Right renal pelvis (tissue), 4 donors: ENCODE results near the gene TMSB10. TPM values are rescaled to one million over a fixed set of nuclear protein-coding genes. Genes with fewer than 3 reads are reported as not detected.

Experiments used
- DNase-seq, 4 donors: peaks; one replicate each; pipeline ENCODE4 v3.0.0-alpha.2; 2013; ENCODE audit warnings: low read depth in 4 of 4, low spot score in 3 of 4, missing footprints in 1 of 4
- polyA plus RNA-seq, 4 donors: library from polyadenylated mRNA; unstranded; fragments of 120-200 nt; gene quantifications; one replicate each; pipeline ENCODE4 v1.2.1, GENCODE V29; 2013; ENCODE audit not compliant: insufficient read length in 4 of 4

Gene TMSB10
- polyA plus RNA-seq, 4 donors, result 1,404 to 1,586 (median 1,478) TPM

GRCh38 chr2:84879584-84880394 is 25.7 kb upstream of the TMSB10 start:
- peak in 1 of 4 donors; percentile 13 for DNase-seq

GRCh38 chr2:84880395-84880644 is 25.1 kb upstream of the TMSB10 start:
- no peak for DNase-seq

GRCh38 chr2:84880645-84881521 is 24.6 kb upstream of the TMSB10 start, which contains the start of gene TRABD2A:
Gene TRABD2A (minus strand): TSS chr2:84881084. CDS start chr2:84881039, 45 bp downstream.
- DNase-seq, result peak in 1 of 4 donors; percentile 10

- peak in 2 of 4 donors; percentile 44 to 67 for DNase-seq
These were observed 23.7 kb upstream of the TMSB10 start for GRCh38 chr2:84881581-84882413.

- DNase-seq, result no peak
These were observed 23.1 kb upstream of the TMSB10 start for GRCh38 chr2:84882414-84882738.

DNA sequence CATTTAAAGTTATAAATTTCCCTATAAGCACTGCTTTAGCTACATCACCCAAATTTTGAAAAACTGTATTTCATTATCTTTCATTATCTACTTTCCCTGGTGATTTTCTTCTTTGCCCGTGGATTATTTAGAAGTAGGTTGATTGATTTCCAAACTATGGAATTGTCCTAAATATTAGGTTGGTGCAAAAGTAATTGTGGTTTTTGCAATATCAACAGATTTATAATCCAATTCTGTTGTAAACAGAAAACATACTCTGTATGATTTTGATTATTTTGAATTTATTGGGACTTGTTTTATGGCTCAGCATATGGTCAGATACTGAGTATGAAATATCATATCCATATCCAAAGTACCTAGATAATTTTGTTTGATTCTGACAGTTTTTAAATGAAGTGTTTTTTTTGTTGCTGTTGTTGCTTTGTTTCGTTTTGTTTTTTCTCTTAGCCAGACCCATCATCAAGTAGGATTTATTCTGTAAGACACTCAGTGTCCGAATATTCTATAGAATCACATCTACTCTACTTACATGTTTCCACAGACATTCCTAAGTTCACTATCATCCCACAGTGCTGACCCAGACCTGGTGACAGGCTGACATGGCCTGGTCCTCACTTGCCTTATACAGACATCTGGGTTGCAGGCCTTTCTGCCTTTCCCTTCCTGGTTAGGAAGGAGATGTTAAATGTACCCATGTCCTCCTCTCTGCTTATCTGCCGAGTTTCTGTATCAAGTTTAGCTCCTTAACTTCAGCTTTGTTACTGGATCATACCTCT is 22.5 kb upstream of the TMSB10 start:
- no peak for DNase-seq

DNA sequence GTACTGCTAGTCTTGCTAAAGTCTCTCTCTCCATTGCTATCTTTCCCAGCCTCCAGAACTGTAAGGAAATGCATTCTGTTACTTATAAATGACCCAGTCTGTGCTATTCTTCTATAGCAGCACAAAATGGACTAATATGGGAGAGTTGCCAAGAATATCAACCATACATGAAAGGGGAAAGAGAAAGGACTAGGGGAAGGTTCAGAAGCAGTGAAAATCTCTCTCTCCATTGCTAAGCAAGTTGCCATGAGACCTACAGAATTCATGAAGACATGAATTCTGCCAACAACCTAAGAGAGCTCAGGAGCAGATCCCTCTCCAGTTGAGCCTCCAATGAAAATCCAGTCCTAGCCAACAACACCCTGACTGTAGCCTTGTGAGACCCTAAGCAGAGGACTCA is 21.0 kb upstream of the TMSB10 start:
- DNase-seq, result no peak

DNA sequence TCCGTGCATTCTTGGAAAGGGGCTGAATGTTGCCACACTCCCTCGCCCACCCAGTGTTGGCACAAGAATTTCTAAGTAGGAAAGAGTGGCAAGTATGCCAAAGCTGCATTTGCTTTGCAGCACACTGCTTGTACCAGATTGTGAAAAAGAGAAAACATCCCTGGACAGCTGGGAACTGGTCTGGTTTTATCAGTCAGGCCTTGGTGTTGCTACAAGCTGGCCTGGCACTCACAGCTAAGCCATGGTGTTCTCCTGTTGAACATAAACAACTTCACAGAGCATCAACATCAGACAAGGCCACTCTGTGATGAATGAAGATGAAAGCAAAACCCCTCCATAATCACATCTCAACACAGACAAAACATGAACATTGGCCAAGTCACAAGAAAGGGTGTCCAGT is 20.3 kb upstream of the TMSB10 start:
- no peak for DNase-seq

- DNase-seq, result no peak
These were observed 18.7 kb upstream of the TMSB10 start for GRCh38 chr2:84886791-84887190.

DNA sequence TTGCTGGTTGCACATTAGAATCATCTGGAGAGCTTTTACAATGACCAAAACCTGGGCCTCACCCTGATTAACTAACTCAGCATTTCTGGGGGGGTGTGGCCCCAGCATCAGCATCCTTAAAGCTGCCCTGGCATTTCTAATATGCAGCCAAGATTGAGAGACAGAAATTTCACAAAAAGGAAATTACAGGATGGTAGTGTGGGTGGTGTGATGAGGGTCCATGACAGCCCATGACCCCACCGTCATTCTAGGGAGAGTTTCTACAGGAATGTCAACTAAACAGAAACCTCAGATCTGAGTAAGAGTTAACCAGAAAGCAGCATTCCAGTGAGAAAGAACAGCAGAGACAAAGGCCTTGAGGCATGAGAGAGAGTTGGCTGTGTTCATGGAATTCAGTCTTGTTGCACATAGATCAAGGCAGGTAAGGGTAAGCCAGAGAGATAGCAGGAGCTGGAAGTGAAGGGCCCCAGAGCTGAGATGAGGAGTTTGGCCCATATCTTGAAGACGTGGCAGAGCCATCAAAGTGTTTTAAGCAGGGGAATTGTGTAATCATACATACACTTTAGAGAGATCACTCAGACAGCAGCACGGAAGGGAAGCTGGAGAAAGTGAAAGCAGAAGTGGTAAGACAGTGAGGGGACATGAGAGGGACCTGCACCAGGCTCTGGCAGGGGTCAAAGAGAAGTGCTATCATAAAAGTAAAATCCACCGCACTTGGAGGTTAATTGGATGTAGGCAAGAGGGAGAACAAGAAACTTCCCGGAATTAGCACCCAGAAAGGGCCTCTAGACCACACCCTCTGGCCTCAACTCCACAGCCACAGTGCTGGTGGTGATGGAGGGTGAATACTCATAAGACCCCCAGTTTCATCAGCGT is 16.8 kb upstream of the TMSB10 start:
- DNase-seq, result no peak

- DNase-seq, result no peak
These were observed 16.1 kb upstream of the TMSB10 start for GRCh38 chr2:84889332-84889731.

GRCh38 chr2:84891355-84892010 is 14.0 kb upstream of the TMSB10 start:
- DNase-seq, result no peak

GRCh38 chr2:84894131-84894586 is 11.3 kb upstream of the TMSB10 start:
- DNase-seq, result no peak

DNA sequence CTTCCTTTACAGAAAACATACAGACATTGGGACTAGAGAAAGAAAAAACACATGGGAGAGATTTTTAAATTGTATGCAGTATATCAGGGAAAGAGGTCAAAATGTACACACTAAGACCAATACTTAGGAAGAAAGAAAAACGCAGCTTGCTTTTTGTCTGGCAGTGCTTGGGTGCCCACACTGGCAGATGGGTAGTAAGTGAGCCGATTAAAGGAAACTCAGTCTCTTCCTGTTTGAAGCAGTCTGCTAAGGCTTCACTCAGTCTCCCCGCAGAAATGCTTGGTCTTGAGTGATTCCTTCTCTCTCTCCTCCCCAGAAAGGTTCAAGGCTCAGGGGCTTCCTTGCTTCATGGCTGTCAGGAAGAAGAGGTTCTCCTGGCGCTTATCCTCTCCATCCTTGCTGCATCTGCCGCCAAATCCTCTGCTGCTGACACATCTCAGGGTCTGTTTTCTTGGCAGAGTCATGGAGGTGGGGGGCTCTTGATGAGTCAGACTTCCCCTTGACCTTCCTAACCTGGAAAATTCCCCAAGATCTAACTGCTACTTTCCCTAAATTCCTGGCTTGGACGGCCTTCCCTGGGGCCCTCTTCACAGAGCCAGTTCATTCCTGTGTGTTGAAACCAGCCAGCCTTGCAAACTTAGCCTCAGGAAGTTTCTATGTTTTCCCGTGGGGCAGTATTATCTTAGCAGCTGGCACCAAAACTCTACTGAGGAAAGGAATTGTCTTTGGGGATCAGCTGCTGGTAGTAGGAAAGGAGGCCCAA is 10.5 kb upstream of the TMSB10 start:
- no peak for DNase-seq

GRCh38 chr2:84896567-84896966 is 8.9 kb upstream of the TMSB10 start:
- no peak for DNase-seq

- no peak for DNase-seq
These were observed 7.7 kb upstream of the TMSB10 start for GRCh38 chr2:84897773-84898172.

GRCh38 chr2:84899304-84900204 is 5.9 kb upstream of the TMSB10 start:
- no peak for DNase-seq
